ENCODE data around the gene IL31. TPM values are rescaled to one million over a fixed set of nuclear protein-coding genes. Genes with fewer than 3 reads are reported as not detected.
A peak's percentile ranks its signal among the peaks of the same experiment; 100 is the strongest.

The IL31 gene
- polyA plus RNA-seq, 2 of the 4 experiments (the other 2 are of a cell fraction), result not detected

DNA sequence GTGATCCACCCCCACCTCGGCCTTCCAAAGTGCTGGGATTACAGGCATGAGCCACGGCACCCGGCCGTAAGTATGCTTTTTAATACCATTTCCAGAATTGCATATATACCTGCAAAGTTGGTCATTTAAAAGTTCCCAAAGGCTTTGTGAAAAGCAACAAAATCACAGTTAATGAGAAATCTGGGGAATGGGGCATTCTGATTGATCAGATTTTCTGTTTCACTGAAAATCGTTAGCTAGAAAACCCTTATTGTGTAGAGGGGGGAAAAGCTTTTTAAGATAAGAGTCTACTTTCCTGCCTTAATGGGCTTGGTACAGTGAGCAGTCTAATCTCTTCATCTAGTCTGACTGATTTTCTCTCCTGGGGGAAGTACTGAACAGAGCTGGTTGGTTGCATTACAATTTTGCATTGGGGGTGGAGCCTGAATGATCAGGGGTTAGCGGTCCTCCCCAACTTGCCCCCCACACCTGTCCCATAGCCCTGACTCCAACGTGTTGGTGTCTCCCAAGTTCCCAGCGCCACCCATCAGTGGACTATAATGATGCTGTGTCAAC is 23.8 kb downstream of the IL31 start:
- TF ChIP-seq EP300 (IDR thresholded peaks at IDR 0.05), result no peak
- TF ChIP-seq RCOR1 (IDR thresholded peaks at IDR 0.05; ENCODE audit: low read depth, low read length), result no peak
- no peak for TF ChIP-seq ZSCAN20 (CRISPR knock-in tag; IDR thresholded peaks at IDR 0.05)
- no peak for TF ChIP-seq JUN (IDR thresholded peaks at IDR 0.05)
- TF ChIP-seq RAD21 (conservative IDR thresholded peaks at IDR 0.05 in 1 of 2, IDR thresholded peaks at IDR 0.05 in 1 of 2), result no peak
- TF ChIP-seq RARB (CRISPR knock-in tag; IDR thresholded peaks at IDR 0.05), result no peak
- no peak for TF ChIP-seq HDAC2 (IDR thresholded peaks at IDR 0.05)
- TF ChIP-seq HOXB5 (CRISPR knock-in tag; IDR thresholded peaks at IDR 0.05), result no peak
- TF ChIP-seq, protein P1, sequence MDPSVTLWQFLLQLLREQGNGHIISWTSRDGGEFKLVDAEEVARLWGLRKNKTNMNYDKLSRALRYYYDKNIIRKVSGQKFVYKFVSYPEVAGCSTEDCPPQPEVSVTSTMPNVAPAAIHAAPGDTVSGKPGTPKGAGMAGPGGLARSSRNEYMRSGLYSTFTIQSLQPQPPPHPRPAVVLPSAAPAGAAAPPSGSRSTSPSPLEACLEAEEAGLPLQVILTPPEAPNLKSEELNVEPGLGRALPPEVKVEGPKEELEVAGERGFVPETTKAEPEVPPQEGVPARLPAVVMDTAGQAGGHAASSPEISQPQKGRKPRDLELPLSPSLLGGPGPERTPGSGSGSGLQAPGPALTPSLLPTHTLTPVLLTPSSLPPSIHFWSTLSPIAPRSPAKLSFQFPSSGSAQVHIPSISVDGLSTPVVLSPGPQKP (IDR thresholded peaks at IDR 0.05; ENCODE audit: low read depth, low read length), result no peak
- TF ChIP-seq, protein P2, sequence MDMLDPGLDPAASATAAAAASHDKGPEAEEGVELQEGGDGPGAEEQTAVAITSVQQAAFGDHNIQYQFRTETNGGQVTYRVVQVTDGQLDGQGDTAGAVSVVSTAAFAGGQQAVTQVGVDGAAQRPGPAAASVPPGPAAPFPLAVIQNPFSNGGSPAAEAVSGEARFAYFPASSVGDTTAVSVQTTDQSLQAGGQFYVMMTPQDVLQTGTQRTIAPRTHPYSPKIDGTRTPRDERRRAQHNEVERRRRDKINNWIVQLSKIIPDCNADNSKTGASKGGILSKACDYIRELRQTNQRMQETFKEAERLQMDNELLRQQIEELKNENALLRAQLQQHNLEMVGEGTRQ (IDR thresholded peaks at IDR 0.05), result no peak
- no peak for TF ChIP-seq HOXA7 (CRISPR knock-in tag; IDR thresholded peaks at IDR 0.05)
- TF ChIP-seq SMC3 (IDR thresholded peaks at IDR 0.05), result no peak
- no peak for TF ChIP-seq ZFP36 (IDR thresholded peaks at IDR 0.05; ENCODE audit: borderline replicate concordance, partially characterized antibody)
- TF ChIP-seq CTCF (IDR thresholded peaks at IDR 0.05), result no peak
- FAIRE-seq (no peak), DNase-seq (ENCODE audit: low read depth in 1 of 2, low spot score in 1 of 2) (no peak), ATAC-seq (no peak)
- Histone ChIP-seq H3K4me2 (no peak overlapping the region), H3K4me1 (no peaks in the 10 kb centered on the region), H3K4me3 (no peak overlapping the region), H3K9me3 (no peaks in the 10 kb centered on the region), H3K27ac (no peak overlapping the region)
- ChIA-PET POLR2A (no interaction called here), CTCF (interaction anchor here (0.9 to 2.4 kb wide), 4 partner anchors 17 to 174 kb away, joined by 3 to 8 read pairs (median 6); no protein-coding TSS in a partner anchor)
- WGBS (ENCODE audit: missing lambda C conversion rate), result 71% methylated on average over 8 of the region's 8 CpGs

- ChIA-PET POLR2A (no interaction called here), CTCF (interaction anchor here (0.9 to 1.6 kb wide), 5 partner anchors 10 to 94 kb away, joined by 3 to 4 read pairs (median 4); no protein-coding TSS in a partner anchor)
- no peaks in the 10 kb centered on the region for H3K9me3 ChIP-seq
- ATAC-seq, result peak; percentile 3 to 9; a peak in 1 of 6 replicates
- no peak overlapping the region for H3K27ac ChIP-seq
- no peak for FAIRE-seq
- no peak overlapping the region for H3K4me3 ChIP-seq
- no peak for DNase-seq (ENCODE audit: low read depth in 1 of 2, low spot score in 1 of 2)
- no peaks in the 10 kb centered on the region for H3K4me1 ChIP-seq
- 69% methylated on average over 6 of the region's 6 CpGs for WGBS (ENCODE audit: missing lambda C conversion rate)
- no peak overlapping the region for H3K4me2 ChIP-seq
- TF ChIP-seq MYC (IDR thresholded peaks at IDR 0.05; ENCODE audit: borderline replicate concordance, low read length) (no peak), SREBF2 (IDR thresholded peaks at IDR 0.05) (no peak), MAX (IDR thresholded peaks at IDR 0.05) (no peak), CBX2 (IDR thresholded peaks at IDR 0.05; ENCODE audit: borderline replicate concordance, low read depth) (no peak), CHD4 (IDR thresholded peaks at IDR 0.05; ENCODE audit: borderline replicate concordance) (no peak), HOXB13 (CRISPR knock-in tag; IDR thresholded peaks at IDR 0.05; ENCODE audit: low read depth) (no peak), FOSB (CRISPR knock-in tag; IDR thresholded peaks at IDR 0.05) (no peak), EHMT2 (IDR thresholded peaks at IDR 0.05; ENCODE audit: low read depth) (no peak), FOSL2 (IDR thresholded peaks at IDR 0.05) (no peak), FOSL2 (CRISPR knock-in tag; IDR thresholded peaks at IDR 0.05) (no peak), POLR2AphosphoS2 (conservative IDR thresholded peaks at IDR 0.05; ENCODE audit: low read length) (no peak)
- TF ChIP-seq, protein P3, sequence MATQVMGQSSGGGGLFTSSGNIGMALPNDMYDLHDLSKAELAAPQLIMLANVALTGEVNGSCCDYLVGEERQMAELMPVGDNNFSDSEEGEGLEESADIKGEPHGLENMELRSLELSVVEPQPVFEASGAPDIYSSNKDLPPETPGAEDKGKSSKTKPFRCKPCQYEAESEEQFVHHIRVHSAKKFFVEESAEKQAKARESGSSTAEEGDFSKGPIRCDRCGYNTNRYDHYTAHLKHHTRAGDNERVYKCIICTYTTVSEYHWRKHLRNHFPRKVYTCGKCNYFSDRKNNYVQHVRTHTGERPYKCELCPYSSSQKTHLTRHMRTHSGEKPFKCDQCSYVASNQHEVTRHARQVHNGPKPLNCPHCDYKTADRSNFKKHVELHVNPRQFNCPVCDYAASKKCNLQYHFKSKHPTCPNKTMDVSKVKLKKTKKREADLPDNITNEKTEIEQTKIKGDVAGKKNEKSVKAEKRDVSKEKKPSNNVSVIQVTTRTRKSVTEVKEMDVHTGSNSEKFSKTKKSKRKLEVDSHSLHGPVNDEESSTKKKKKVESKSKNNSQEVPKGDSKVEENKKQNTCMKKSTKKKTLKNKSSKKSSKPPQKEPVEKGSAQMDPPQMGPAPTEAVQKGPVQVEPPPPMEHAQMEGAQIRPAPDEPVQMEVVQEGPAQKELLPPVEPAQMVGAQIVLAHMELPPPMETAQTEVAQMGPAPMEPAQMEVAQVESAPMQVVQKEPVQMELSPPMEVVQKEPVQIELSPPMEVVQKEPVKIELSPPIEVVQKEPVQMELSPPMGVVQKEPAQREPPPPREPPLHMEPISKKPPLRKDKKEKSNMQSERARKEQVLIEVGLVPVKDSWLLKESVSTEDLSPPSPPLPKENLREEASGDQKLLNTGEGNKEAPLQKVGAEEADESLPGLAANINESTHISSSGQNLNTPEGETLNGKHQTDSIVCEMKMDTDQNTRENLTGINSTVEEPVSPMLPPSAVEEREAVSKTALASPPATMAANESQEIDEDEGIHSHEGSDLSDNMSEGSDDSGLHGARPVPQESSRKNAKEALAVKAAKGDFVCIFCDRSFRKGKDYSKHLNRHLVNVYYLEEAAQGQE (IDR thresholded peaks at IDR 0.05), result no peak
- TF ChIP-seq, protein P1 (IDR thresholded peaks at IDR 0.05; ENCODE audit: low read depth, low read length), result no peak
- TF ChIP-seq, protein P4, sequence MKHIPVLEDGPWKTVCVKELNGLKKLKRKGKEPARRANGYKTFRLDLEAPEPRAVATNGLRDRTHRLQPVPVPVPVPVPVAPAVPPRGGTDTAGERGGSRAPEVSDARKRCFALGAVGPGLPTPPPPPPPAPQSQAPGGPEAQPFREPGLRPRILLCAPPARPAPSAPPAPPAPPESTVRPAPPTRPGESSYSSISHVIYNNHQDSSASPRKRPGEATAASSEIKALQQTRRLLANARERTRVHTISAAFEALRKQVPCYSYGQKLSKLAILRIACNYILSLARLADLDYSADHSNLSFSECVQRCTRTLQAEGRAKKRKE (CRISPR knock-in tag; IDR thresholded peaks at IDR 0.05; ENCODE audit: low read depth), result no peak
These were observed 25.4 kb downstream of the IL31 start for GRCh38 chr12:122148657-122149056.
